GM18499 (cell line): ENCODE results near the gene MGAT2.
"Not testable (repeated sequence)": the region's sequence is repeated elsewhere in the genome, so short reads cannot be mapped to it uniquely, and the experiment has no call there.

ENCODE experiments used
- ATAC-seq: cut with Tn5 transposase; IDR thresholded peaks from one replicate; pipeline ENCODE4 v1.9.1; 2021; ENCODE audit warnings: moderate number of reproducible peaks; ENCODE audit not compliant: insufficient read depth, unreplicated experiment

Gene MGAT2

DNA sequence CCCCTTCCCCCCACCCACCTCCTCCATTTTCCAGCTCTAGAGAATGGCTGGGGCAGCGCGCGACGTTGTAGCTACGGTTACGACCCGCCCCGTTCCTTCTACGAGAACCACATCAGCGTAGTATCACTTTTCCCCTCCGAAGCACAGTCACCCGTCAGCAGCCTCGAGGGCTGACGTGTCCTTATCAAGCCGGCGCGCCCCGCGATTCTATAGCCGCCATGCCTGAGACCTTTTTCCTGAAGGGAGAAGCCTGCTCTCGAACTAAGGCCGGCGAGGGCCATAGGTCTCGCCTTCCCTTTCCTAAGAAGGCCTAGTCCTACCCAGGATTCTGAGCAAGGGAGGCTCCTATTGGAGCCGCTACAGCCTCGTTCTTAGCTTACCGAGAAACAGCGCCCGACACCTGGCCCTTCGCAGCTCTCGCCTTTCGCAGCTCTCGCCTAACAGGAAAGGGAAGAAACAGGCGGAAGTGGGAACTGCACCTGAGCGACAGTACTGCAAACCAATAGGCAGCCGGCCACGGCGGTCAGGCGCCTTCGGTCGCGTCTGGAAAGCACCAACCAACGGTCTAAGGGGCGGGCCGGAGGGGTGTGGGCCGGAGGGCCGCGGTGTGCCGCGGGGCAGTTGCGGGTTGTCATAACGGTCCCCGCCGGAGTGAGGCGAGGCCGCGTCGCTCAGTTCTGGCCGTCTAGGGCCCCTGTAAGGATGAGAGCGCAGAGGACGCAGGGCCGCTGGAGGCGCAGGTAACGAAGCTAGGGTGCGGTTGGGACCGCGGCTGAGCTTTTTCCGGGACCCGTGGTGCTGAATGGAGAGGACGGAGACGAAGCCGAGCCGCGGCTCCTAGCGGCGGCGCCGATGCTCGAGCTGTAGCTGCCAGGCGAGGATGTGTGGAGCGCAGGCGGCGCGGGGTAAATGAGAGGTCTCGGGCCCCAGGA is at the start of gene MGAT2, which contains the start of gene RPL36AL:
Gene MGAT2, plus strand, starts transcription at position 618 of the 932 bp plus-strand sequence. CDS start 470 bp downstream, outside the sequence.
Gene RPL36AL, minus strand, starts transcription at position 445 of the 932 bp plus-strand sequence. CDS start 1,522 bp downstream, outside the sequence.
- ATAC-seq = peak; percentile 81

DNA sequence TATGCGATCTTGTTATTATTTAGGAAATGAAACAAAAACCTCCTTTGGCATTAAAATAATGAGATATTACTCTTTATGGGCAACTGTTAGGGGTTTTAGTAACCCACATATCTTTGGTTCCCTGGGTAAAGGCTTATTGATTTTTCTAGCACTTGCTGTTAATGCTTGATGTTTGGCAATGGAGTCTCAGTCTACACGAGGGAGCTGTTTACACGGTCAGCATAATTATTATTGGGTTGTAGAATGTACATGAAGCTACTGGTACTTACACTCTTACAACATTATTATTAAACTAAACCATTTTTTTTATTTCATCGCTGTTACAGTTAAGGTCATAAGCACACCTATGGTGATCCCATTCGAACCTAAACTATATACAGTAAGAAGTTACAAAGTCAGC is 46.6 kb upstream of the MGAT2 start:
- no peak for ATAC-seq

DNA sequence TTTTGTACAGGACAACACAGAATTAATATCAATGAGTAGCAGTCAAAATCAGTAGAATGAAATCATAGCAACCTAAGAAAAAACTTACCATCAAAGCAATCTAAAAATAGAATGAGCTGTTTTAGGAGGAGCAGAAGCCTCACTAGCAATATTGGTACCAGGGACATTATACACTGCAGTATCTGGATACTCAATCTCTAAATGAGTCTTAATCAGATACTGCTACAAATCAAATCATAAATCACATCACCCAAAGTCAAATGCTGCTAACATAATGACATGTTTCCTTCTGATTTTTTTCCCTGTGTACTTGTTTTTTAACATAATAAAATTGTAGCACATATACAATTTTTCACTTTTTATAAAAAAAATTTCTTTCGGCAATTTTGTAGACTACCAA is 42.5 kb upstream of the MGAT2 start:
- no peak for ATAC-seq

DNA sequence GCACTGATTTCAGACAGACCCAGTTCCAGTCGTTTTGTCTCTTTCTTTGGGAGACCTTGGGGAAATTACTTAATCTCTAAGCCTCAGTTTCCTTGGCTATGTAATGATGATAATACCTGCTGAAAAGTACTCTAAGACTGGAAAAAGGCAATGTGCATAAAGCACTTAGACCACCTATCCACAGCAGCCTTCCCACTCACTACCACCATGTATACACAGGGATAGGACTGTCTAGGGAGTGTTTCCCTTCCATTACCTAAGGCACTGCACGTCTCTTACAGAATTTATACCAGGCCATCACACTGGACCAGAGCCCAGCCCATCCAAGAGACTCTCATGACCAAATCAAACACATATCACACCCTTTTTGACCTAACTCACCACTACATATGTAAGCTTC is 40.8 kb upstream of the MGAT2 start:
- ATAC-seq = no peak

DNA sequence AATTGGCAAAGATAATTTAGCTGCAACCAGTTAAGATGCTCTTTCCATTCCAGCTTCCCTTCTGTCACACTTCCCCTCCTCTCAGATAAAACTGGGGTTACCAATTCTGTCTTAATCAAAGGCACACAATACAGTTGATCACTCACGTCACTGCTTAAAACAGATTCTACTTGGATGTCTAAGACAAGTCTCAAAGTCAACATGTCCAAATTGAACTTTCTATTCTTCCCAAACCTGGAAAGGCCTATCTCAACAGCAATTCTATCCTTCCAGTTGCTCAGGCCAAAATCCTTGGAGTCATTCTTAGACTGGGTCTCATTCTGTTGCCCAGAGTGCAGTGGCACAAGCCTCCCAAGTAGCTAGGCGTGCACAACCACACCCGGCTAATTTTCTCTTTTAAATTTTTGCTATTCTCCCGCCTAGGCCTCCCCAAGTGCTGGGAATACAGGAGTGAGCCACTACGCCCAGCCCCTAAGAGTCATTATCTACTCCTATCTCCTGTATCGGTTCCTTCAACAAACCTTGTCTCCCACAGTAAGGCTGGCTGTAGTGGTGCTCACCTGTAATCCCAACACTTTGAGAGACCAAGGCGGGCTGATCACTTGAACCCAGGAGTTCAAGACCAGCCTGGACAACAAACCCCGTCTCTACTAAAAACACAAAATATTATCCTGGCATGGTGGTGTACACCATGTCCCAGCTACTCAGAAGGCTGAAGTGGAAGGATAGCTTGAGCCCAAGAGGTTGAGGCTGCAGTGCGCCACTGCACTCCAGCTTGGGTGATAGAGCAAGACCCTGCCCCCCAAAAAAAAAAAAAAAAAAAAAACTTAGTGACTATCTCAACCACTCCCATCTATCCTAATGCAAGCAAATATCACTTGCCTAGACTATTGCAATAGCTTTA is 39.1 kb upstream of the MGAT2 start:
- no peak for ATAC-seq

DNA sequence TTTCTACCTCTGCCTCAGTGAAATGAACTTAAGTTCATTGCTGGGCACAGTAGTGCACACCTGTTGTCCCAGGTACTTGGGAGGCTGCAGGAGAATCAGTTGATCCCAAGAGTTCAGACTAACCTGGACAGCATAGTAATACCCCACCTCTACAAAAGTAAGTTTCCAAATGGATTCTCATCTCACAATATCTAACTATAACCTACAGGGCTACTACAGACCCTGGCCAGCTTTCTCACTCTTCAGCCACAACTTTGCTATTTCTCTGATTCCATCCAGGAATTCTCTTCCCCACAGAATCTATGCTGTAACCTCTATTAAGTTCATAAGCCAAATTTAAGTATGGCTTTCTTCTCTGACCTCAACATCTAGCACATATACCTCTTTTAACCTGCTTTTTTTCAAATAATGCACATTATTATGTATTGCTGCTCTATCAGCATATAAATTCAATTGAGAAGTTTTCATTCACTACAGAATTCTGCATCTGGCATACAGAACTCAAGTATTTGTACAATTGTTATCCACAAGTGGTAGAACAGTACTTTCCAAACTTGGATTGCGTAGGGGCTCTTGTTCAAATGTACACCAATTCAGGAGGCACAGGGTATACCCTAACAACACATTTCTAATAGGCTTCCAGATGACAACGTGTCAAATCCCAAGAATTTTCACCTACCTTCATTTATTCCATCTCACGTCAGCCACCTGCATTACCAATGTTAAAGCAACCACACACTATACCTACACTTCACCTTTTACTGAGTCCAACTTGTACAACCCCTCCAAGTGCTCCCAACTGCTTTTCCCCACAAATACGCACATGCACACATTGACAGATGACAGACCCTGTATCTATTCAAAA is 38.3 kb upstream of the MGAT2 start:
- no peak for ATAC-seq

DNA sequence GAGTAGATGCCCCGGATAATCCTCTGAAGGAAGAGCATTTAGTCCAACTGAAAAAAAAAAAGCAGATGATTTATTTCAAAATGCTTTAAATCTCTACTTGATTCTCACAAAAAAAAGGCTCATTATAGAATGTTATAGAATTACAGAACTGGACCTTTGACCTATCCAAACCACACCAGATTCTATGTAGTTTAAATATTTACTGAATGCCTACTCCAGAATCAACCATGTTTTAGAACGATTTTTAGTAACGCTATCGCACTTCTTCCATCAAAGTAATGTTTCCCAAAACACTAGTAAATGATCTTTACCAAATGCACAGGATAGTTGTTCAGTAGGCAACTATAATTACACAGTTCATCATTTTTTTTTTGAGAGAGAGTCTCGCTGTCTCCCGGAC is 37.0 kb upstream of the MGAT2 start:
- ATAC-seq = no peak

DNA sequence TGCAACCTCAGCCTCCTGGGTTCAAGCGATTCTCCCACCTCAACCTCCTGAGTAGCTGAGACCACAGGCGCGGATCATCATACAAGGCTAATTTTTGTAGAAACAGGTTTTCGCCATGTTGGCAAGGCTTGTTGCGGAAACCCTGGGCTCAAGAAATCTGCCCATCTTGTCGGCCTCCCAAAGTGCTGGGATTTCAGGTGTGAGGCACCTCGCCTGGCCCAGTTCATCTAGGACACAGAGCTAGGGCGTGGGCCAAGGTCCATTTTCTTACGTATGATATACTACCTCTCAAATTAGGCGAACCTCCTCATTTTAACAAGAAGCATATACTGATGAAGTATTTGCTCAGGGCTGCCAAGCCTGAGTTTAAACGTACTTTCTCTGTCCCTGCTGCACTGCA is 36.5 kb upstream of the MGAT2 start:
- no peak for ATAC-seq

DNA sequence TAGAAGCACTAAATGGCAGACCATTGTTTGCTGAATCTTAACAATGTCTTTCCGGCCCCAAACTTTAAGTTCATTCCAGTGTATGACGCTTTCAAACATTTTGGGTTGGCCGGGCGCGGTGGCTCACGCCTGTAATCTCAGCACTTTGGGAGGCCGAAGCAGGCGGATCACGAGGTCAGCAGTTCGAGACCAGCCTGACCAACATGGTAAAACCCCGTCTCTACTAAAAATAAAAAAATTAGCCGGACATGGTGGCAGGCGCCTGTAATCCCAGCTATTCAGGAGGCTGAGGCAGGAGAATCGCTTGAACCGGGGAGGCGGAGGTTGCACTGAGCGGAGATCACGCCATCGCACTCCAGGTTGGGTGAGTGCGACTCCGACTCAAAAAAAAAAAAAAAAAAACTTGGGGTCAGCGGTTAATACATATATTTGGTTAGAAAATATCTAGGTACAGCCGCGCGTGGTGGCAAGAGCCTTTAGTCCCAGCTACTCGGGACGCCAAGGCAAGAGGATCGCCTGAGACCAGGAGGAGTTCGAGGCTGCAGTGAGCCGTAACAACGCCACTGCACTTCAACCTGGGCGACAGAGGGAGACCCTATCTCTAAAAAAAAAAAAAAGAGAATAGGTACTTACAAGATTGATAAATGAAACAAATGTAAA is 35.5 kb upstream of the MGAT2 start:
- not testable (repeated sequence) for ATAC-seq

DNA sequence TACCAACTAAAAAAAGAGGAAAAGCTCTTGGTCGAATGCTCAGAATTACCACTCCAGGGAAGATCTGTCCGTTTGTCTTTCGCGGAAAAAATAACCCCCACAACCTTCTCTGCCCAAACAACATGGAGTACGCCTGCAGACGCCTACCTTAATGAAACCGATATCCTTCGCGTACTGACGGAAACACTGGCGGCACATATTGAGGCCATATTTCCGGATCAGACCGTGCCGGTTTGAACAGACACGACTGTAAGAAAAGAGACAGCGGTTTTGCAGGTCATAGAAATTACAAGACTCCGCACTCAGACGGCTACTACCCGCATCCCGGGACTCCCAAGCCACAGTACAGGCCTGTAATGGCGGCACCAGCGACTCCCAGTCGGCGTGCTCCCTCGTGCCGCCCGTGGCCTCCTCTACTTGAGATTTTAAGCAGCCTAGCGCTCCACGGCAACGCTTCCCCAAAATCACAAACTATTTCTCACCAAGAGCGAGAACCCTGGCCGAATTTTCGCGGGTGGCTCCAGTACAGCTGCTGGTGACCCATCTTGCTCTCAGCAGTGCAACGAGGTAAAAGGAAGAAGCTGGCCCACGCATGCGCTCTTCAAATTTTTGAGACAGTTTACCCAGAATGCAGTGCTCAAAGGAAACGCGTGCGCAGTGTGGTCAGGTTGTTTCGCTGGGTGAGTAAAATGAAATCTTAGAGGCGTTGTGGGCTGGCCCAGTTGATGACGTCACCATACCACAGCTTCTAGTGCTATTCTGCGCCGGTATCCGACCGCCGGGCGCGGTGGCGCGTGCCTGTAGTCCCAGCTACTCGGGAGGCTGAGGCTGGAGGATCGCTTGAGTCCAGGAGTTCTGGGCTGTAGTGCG is 34.6 kb upstream of the MGAT2 start, which contains the start of gene RPS29:
Gene RPS29, minus strand, starts transcription at position 578 of the 870 bp plus-strand sequence. Its CDS starts 34 bp downstream, at position 544.
- peak; percentile 85 for ATAC-seq

DNA sequence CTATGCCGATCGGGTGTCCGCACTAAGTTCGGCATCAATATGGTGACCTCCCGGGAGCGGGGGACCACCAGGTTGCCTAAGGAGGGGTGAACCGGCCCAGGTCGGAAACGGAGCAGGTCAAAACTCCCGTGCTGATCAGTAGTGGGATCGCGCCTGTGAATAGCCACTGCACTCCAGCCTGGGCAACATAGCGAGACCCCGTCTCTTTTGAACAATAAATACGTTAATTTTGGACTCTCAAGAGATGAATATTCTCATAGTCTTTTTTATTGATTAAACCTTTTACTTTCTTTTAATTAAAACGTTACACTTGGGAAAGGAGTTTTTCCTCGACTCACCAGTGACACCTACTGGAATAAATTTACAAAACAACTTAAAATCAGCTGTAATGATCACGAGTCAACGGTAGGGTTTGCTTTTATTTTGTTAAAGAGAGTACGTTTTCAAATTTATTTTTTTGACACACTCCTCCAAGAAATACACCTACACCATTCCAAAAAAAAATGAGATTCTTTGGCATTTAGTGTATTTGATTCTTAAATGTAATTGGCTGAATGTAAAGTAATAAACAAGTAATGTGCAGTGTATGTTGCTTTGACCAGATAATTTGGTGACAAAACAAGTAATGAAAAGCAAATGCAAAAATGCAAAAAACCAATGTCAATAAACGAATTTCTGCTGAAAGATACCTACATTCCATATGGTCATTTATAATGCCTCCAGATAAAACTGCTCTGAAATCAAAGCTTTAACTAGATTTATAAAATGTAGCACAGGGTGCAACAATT is 33.7 kb upstream of the MGAT2 start:
- peak; percentile 25 for ATAC-seq

DNA sequence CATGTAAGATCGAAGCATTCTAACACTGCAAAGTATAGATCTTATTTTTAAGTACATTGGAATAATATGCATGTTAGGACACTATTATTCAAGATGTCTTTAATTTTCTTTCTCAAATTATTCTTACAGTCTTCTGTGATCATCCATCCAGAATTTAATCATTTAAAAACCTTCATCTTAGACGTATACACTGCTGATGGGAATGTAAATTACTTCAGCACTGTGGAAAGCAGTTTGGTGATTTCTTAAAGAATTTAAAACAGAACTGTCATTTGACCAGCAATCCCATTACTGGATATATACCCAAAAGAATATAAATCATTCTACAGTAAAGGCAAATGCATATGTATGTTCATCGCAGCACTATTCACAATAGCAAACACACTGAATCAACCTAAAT is 31.2 kb upstream of the MGAT2 start:
- ATAC-seq = no peak

DNA sequence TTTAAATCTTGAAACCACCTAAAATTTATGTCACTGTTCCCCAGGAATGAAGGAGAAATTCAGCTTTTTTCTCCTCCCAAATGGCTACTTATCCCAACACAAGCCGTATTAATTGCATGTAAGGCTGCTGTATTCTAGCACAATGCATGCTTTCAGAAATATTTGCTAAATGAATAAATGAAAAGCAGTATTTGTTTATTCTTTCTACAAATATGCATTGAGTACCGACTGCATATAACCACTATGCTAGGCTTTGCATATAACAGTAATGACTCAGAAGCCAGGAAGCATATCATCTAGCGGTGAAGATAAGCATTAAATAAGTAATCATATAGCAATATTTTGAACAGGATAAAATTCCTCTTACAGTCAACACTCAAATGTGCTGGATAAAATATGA is 27.6 kb upstream of the MGAT2 start:
- ATAC-seq = no peak

DNA sequence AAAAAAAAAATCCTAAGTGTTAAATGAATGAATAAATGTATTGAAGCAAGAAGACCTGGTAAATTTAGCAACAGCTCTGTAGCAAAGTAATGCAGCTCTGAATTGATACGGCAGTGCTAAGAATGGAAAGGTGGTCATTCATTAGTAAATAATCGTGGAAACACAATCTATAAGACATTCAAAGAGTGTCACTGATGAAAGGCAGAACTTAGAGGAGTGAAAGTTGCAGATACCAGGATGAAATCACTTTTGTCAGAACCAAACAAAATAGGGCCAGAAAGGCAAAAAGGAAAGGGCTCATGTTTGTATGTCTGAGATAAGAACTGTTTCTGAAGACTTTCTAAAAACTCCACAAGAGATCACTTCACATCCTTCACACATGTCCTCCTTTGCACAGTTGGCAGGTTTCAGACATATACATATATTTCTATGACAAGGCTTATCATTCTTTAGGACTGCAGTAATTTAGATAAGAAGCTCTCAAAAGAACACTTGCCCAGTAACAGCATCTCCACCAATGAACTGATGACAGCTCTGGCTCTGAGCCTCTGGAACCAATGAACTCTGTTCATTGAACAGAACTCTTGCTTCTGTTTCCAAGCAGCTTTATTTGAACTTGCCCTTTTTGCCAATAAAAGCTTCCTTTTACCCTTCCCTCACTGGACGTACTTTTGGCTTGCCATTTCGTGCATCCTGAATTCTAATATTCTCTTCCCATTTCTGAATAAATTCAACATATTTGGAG is 26.1 kb upstream of the MGAT2 start:
- no peak for ATAC-seq

DNA sequence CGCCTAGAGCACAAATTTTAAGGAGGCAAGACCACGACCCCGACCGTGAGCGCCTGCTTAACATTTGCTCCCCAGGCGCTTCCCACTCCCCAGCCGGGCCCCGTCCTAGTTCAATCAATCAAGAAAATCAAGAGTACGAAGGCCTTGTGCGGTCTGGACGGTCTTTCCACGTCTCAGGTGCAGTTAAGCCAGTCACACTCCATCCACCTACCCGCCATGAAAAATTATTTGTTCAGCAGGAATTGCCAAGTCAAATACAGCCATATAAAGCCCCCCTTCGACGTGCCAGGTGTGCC is 22.5 kb upstream of the MGAT2 start:
- no peak for ATAC-seq

DNA sequence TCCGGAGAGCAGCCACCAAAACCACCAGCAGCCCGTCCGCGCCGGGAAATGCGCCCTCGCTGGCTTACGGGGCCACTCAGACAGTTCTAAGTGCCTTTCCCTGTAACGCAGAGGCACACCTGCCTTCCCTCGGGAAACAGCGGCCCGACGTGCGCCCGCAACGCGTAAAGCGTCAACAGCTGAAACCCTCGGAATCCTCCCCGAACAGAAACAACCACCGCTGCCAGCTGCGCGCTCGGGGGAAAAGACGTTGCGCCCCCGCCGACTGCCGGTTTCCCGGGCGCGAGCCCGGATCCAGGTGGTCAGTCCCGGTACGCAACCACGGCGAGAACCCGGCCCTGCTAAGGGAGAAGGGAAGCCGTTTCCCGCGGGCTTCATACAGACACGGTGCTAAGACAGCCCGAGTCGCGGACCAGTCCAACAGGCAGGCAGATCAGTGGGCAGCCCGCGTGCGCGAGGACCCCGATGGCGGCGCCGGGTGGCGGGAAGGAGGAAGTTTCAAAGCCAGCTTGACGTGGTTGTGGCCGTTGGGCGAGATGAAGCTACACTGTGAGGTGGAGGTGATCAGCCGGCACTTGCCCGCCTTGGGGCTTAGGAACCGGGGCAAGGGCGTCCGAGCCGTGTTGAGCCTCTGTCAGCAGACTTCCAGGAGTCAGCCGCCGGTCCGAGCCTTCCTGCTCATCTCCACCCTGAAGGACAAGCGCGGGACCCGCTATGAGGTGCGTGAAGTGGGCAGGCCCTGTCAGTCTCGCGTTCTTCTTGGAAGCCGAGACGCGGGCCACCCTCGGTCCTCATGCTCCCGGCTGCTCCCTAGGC is 21.9 kb upstream of the MGAT2 start, which contains the start of gene LRR1:
Gene LRR1, plus strand, starts transcription at position 456 of the 816 bp plus-strand sequence. Its CDS starts 81 bp downstream, at position 537.
- ATAC-seq = peak; percentile 33
